MM.1S (cell line): Measurements from ENCODE around the gene RFESD.
A peak's percentile ranks its signal among the peaks of the same experiment; 100 is the strongest.
"Not testable (repeated sequence)": the region's sequence is repeated elsewhere in the genome, so short reads cannot be mapped to it uniquely, and the experiment has no call there.

ENCODE experiments used
- DNase-seq: peaks from one replicate; pipeline ENCODE4 v3.0.0-alpha.2; 2015
- H2AFZ ChIP-seq: fragments of 300-600 bp; sonication (generic); 2 replicates; pipeline ENCODE4 v1.6.0; 2016; ENCODE audit warnings: antibody characterized with exemption, low read length
- H3F3A ChIP-seq: fragments of 300-600 bp; sonication (generic); 2 replicates; pipeline ENCODE4 v1.6.1; 2016; ENCODE audit warnings: mild to moderate bottlenecking, antibody characterized with exemption, low read length, moderate library complexity, mixed read lengths; ENCODE audit not compliant: insufficient read depth
- H3K27ac ChIP-seq: fragments of 300-600 bp; sonication (generic); 2 replicates; pipeline ENCODE4 v1.5.1; 2016; ENCODE audit warnings: mild to moderate bottlenecking, low read length
- H3K27me3 ChIP-seq: fragments of 300-600 bp; sonication (generic); replicated peaks from 2 replicates; pipeline ENCODE4 v1.6.0; 2016; ENCODE audit warnings: low read length; ENCODE audit not compliant: insufficient read depth
- H3K36me3 ChIP-seq: fragments of 300-600 bp; sonication (generic); replicated peaks from 2 replicates; pipeline ENCODE4 v1.6.1; 2016; ENCODE audit warnings: mild to moderate bottlenecking, low read length, mixed read lengths; ENCODE audit not compliant: insufficient read depth
- H3K4me1 ChIP-seq: fragments of 300-600 bp; sonication (generic); 2 replicates; pipeline ENCODE4 v1.6.1; 2016; ENCODE audit warnings: low read length, mixed read lengths
- H3K4me2 ChIP-seq: fragments of 300-600 bp; sonication (generic); 2 replicates; pipeline ENCODE4 v1.6.0; 2016; ENCODE audit warnings: low read depth, low read length
- H3K4me3 ChIP-seq: fragments of 300-600 bp; sonication (generic); 2 replicates; pipeline ENCODE4 v1.5.1; 2016; ENCODE audit warnings: low read length, mixed read lengths
- H3K79me2 ChIP-seq: fragments of 300-600 bp; sonication (generic); 2 replicates; pipeline ENCODE4 v1.6.1; 2016; ENCODE audit warnings: mixed run types, low read length, mixed read lengths
- H3K9ac ChIP-seq: fragments of 300-600 bp; sonication (generic); 2 replicates; pipeline ENCODE4 v1.6.1; 2016; ENCODE audit warnings: low read length, mixed read lengths
- H3K9me2 ChIP-seq: fragments of 300-600 bp; sonication (generic); replicated peaks from 2 replicates; pipeline ENCODE4 v1.6.1; 2016; ENCODE audit warnings: mild to moderate bottlenecking, low read length, mixed read lengths; ENCODE audit not compliant: insufficient read depth
- H3K9me3 ChIP-seq: fragments of 300-600 bp; sonication (generic); replicated peaks from 2 replicates; pipeline ENCODE4 v1.6.1; 2016; ENCODE audit warnings: mild to moderate bottlenecking, low read length, mixed read lengths; ENCODE audit not compliant: insufficient read depth
- H4K20me1 ChIP-seq: fragments of 300-600 bp; sonication (generic); 2 replicates; pipeline ENCODE4 v1.6.1; 2016; ENCODE audit warnings: mild to moderate bottlenecking, low read length, moderate library complexity, mixed read lengths; ENCODE audit not compliant: insufficient read depth
- CTCF ChIP-seq: fragments of 300-600 bp; sonication (generic); IDR thresholded peaks from 2 replicates; pipeline ENCODE4 v1.5.1; 2016; ENCODE audit warnings: antibody characterized with exemption, low read length, mixed read lengths
- EZH2 ChIP-seq: fragments of 300-600 bp; sonication (generic); optimal IDR thresholded peaks from 2 replicates; pipeline ENCODE3; 2017; ENCODE audit warnings: low read depth, mild to moderate bottlenecking, antibody characterized with exemption, low read length, mixed read lengths
- EZH2phosphoT487 ChIP-seq: fragments of 300-600 bp; sonication (generic); IDR thresholded peaks from 2 replicates; pipeline ENCODE4 v1.6.1; 2018; ENCODE audit warnings: antibody characterized with exemption, low read length

RFESD gene

GRCh38 chr5:95630394-95630917 is 16.1 kb upstream of the RFESD start:
- Histone ChIP-seq H2AFZ (no peak overlapping the region), H3K79me2 (no peaks in the 10 kb centered on the region), H4K20me1 (no peaks in the 10 kb centered on the region), H3K9me3 (no peaks in the 10 kb centered on the region), H3F3A (no peaks in the 10 kb centered on the region), H3K9ac (no peak overlapping the region), H3K4me2 (no peak overlapping the region), H3K4me3 (no peak overlapping the region), H3K36me3 (no peaks in the 10 kb centered on the region), H3K27me3 (no peaks in the 10 kb centered on the region), H3K9me2 (no peaks in the 10 kb centered on the region), H3K4me1 (peaks cover 5% of the 10 kb centered on the region; the same call in 1 of the 2 replicates), H3K27ac (no peak overlapping the region)
- no peak for DNase-seq
- TF ChIP-seq CTCF (no peak), EZH2 (no peak), EZH2phosphoT487 (no peak)

- Histone ChIP-seq H3K9me3 (no peaks in the 10 kb centered on the region), H2AFZ (peak overlapping the region; percentile 22; the same call in 1 of the 2 replicates), H4K20me1 (no peaks in the 10 kb centered on the region), H3K79me2 (no peaks in the 10 kb centered on the region), H3K4me2 (no peak overlapping the region), H3K4me1 (peaks cover 5% of the 10 kb centered on the region; the same call in 1 of the 2 replicates), H3K27me3 (no peaks in the 10 kb centered on the region), H3F3A (no peaks in the 10 kb centered on the region), H3K4me3 (no peak overlapping the region), H3K9me2 (no peaks in the 10 kb centered on the region), H3K36me3 (no peaks in the 10 kb centered on the region), H3K27ac (no peak overlapping the region), H3K9ac (no peak overlapping the region)
- DNase-seq = no peak
- TF ChIP-seq EZH2phosphoT487 = no peak
- TF ChIP-seq CTCF = no peak
- no peak for TF ChIP-seq EZH2
These were observed 15.2 kb upstream of the RFESD start for GRCh38 chr5:95631255-95631958.

- no peaks in the 10 kb centered on the region for H3K27me3 ChIP-seq
- no peak overlapping the region for H3K27ac ChIP-seq
- no peak overlapping the region for H3K4me3 ChIP-seq
- DNase-seq = peak; percentile 17
- TF ChIP-seq CTCF = no peak
- no peak for TF ChIP-seq EZH2phosphoT487
- TF ChIP-seq EZH2 = no peak
- no peaks in the 10 kb centered on the region for H3K9me2 ChIP-seq
- H3K9ac ChIP-seq = no peak overlapping the region
- peak overlapping the region; percentile 22; the same call in 1 of the 2 replicates for H2AFZ ChIP-seq
- H3K79me2 ChIP-seq = no peaks in the 10 kb centered on the region
- H3K4me2 ChIP-seq = no peak overlapping the region
- peaks cover 5% of the 10 kb centered on the region; the same call in 1 of the 2 replicates for H3K4me1 ChIP-seq
- no peaks in the 10 kb centered on the region for H4K20me1 ChIP-seq
- no peaks in the 10 kb centered on the region for H3K9me3 ChIP-seq
- no peaks in the 10 kb centered on the region for H3F3A ChIP-seq
- no peaks in the 10 kb centered on the region for H3K36me3 ChIP-seq
These were observed 14.4 kb upstream of the RFESD start for GRCh38 chr5:95631991-95632675.

GRCh38 chr5:95632942-95633341 is 13.6 kb upstream of the RFESD start:
- not testable (repeated sequence) for DNase-seq, H3K27me3 ChIP-seq, H3K4me2 ChIP-seq, H3K9ac ChIP-seq, H3K36me3 ChIP-seq, H3K9me2 ChIP-seq, H3K4me1 ChIP-seq, H3F3A ChIP-seq, H3K79me2 ChIP-seq, H2AFZ ChIP-seq, H3K27ac ChIP-seq, H4K20me1 ChIP-seq, H3K9me3 ChIP-seq, H3K4me3 ChIP-seq
